ENCODE measurements around the gene CCDC194. TPM values are rescaled to one million over a fixed set of nuclear protein-coding genes. Genes with fewer than 3 reads are reported as not detected.

CCDC194 gene
- total RNA-seq, 1 donor from 2014 or later, result 2.6 TPM

DNA sequence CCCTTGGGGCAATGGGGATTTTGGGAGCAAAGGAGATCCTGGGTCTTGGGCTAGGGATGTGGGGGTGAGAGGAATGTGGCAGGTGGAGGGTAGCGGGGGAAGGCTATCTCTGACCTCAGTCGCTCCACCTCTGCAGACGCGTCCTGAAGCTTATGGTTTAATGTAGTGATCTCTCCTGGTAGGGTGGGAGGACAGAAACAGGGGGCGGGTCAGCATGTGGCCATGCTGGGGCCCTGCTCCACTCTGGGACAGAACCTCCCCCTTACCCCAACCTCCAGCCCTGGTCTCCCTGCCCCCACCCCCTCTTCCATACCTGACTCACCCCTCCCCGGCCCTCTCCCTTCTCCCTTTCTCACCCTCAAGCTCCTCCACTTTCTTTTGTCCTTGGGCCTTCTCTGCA, 10.0 kb upstream of the CCDC194 start:
- Mint-ChIP-seq H3K9me3 (no peaks in the 10 kb centered on the region), H3K4me1 (ENCODE audit: low read depth) (peaks cover 32% of the 10 kb centered on the region), H3K27me3 (ENCODE audit: insufficient read depth) (no peaks in the 10 kb centered on the region), H3K27ac (peak overlapping the region; percentile 40), H3K4me3 (peak overlapping the region; percentile 85), H3K36me3 (ENCODE audit: low read depth) (peaks cover 14% of the 10 kb centered on the region)
- intact Hi-C loops (cut with micrococcal nuclease), result loop anchor here (10.0 kb wide), 1 partner anchor 451 kb away; the partner anchor contains the start of gene RPL18A
- no peak for DNase-seq (ENCODE audit: low spot score)

DNA sequence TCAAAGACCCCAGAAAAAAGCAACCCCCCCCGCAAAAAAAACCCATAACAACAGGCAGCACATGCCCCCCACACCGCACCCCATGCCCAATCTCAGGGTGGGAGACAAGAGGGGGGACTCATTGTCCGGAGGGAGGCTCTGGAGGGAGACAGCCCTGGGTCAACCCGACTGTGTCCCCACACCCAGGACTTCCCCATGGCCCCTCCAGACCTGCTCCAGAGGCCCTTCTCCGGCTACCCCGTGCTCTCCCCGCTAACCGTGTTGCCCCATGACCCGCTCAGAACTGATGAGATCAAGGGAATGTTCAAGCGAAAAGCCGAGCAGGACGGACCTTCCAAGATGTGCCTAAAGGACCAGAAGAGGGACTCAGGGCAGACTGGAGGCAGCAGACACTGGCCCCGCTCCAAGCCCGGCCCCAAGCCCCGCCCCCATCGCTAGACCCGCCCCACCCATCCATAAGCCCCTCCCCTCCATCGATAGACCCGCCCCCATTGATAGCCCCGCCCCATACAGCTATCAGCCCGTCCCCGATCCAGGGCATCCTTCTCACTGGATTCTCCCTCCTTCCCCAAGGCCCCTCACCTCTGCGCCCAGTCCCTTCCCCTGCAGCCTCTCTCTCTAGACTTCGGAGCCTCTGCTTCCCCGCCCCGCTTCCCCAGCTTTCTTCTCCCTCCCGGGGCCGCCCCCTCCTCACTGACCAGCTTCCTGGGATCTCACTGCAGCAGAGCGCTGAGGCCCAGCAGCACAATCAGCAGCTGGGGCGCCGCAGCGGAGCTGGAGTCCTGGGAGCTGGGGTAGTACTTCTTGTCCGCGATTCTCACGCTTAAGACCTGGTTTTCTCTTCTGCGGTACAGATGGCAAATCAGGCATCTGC, 9.2 kb upstream of the CCDC194 start:
- peaks cover 14% of the 10 kb centered on the region for H3K36me3 Mint-ChIP-seq (ENCODE audit: low read depth)

DNA sequence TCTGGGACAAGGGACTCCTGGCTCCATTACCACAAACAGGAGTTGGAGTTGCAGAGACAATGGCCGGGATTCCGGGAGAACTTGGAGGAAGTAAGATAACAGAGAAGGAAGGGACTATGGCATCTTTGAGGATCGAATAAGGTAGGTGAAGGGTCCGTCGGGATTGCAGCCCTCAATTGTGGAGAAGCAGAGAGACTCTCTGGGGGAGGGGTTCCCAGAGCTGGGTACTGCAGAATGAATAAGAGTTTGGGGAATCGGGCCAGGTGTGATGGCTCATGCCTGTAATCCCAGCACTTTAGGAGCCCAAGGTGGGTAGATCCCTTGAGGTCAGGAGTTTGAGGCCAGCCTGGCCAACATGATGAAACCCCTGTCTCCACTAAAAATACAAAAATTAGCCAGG, 7.6 kb upstream of the CCDC194 start:
- DNase-seq (ENCODE audit: low spot score), result no peak
- intact Hi-C loops (cut with micrococcal nuclease), result loop anchor here (10.0 kb wide), 1 partner anchor 453 kb away; the partner anchor contains the start of gene RPL18A
- H3K27me3 Mint-ChIP-seq (ENCODE audit: insufficient read depth), result no peaks in the 10 kb centered on the region
- peaks cover 13% of the 10 kb centered on the region for H3K36me3 Mint-ChIP-seq (ENCODE audit: low read depth)
- peaks cover 18% of the 10 kb centered on the region for H3K4me1 Mint-ChIP-seq (ENCODE audit: low read depth)
- no peak overlapping the region for H3K27ac Mint-ChIP-seq
- H3K9me3 Mint-ChIP-seq, result no peaks in the 10 kb centered on the region
- H3K4me3 Mint-ChIP-seq, result no peak overlapping the region

More for the DNA sequence above, 9.2 kb upstream of the CCDC194 start:
- Mint-ChIP-seq H3K4me1 (ENCODE audit: low read depth) (peaks cover 32% of the 10 kb centered on the region), H3K9me3 (no peaks in the 10 kb centered on the region), H3K27ac (no peak overlapping the region), H3K4me3 (peak overlapping the region; percentile 85), H3K27me3 (ENCODE audit: insufficient read depth) (no peaks in the 10 kb centered on the region)
- DNase-seq (ENCODE audit: low spot score), result no peak
- intact Hi-C loops (cut with micrococcal nuclease), result loop anchor here (1.0 to 10.0 kb wide), 5 partner anchors 8 to 452 kb away; partner anchors contain the start of gene RPL18A

DNA sequence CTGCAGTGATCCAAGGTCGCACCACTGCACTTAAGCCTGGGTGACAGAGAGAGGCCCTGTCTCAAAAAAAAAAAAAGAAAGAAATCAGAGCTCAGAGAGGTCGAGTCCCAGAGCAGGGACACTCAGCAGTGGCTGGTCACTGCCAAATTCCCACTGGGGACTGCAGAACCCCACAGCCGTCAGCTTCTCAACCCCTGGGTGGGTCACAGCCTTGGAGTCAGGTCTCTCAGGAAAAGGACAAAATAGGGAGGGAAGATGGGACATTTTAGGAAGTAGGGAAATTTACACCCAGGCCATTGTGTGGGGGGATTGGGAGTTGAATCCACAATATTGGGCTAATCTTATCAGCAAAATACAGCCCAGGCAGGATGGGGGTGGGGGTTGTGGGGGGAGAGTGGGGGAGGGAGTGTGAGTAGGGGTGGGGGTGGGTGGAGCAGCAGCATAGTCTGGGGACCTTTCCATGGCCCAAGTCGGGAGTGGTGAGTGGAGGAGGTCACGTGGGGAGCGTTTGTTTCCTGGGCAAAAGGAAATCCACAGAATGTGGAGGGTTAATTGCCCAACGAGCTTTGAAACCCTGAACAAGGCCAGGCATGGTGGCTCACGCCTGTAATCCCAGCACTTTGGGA, 5.0 kb upstream of the CCDC194 start:
- no peak overlapping the region for H3K27ac Mint-ChIP-seq
- no peak overlapping the region for H3K4me3 Mint-ChIP-seq
- DNase-seq (ENCODE audit: low spot score), result no peak
- H3K36me3 Mint-ChIP-seq (ENCODE audit: low read depth), result peaks cover 12% of the 10 kb centered on the region
- H3K4me1 Mint-ChIP-seq (ENCODE audit: low read depth), result peaks cover 12% of the 10 kb centered on the region
- intact Hi-C loops (cut with micrococcal nuclease), result no loop called here
- no peaks in the 10 kb centered on the region for H3K9me3 Mint-ChIP-seq
- H3K27me3 Mint-ChIP-seq (ENCODE audit: insufficient read depth), result no peaks in the 10 kb centered on the region

- Mint-ChIP-seq H3K4me3 (peak overlapping the region; percentile 31), H3K36me3 (ENCODE audit: low read depth) (peaks cover 4% of the 10 kb centered on the region), H3K9me3 (no peaks in the 10 kb centered on the region), H3K27me3 (ENCODE audit: insufficient read depth) (peaks cover 3% of the 10 kb centered on the region), H3K27ac (peak overlapping the region; percentile 41), H3K4me1 (ENCODE audit: low read depth) (peaks cover 20% of the 10 kb centered on the region)
- peak; percentile 47 for DNase-seq (ENCODE audit: low spot score)
- intact Hi-C loops (cut with micrococcal nuclease), result loop anchor here (1.0 kb wide), 2 partner anchors 8 to 71 kb away; no protein-coding TSS in a partner anchor
Observed at GRCh38 chr19:17394891-17395415, 957 bp upstream of the CCDC194 start.

- no peak for DNase-seq (ENCODE audit: low spot score)
- peaks cover 16% of the 10 kb centered on the region for H3K27me3 Mint-ChIP-seq (ENCODE audit: insufficient read depth)
- H3K4me1 Mint-ChIP-seq (ENCODE audit: low read depth), result peaks cover 20% of the 10 kb centered on the region
- H3K27ac Mint-ChIP-seq, result no peak overlapping the region
- peak overlapping the region; percentile 5 for H3K4me3 Mint-ChIP-seq
- peaks cover 4% of the 10 kb centered on the region for H3K9me3 Mint-ChIP-seq
- intact Hi-C loops (cut with micrococcal nuclease), result no loop called here
- peaks cover 4% of the 10 kb centered on the region for H3K36me3 Mint-ChIP-seq (ENCODE audit: low read depth)
Observed at GRCh38 chr19:17393002-17393401, 994 bp downstream of the CCDC194 start.

DNA sequence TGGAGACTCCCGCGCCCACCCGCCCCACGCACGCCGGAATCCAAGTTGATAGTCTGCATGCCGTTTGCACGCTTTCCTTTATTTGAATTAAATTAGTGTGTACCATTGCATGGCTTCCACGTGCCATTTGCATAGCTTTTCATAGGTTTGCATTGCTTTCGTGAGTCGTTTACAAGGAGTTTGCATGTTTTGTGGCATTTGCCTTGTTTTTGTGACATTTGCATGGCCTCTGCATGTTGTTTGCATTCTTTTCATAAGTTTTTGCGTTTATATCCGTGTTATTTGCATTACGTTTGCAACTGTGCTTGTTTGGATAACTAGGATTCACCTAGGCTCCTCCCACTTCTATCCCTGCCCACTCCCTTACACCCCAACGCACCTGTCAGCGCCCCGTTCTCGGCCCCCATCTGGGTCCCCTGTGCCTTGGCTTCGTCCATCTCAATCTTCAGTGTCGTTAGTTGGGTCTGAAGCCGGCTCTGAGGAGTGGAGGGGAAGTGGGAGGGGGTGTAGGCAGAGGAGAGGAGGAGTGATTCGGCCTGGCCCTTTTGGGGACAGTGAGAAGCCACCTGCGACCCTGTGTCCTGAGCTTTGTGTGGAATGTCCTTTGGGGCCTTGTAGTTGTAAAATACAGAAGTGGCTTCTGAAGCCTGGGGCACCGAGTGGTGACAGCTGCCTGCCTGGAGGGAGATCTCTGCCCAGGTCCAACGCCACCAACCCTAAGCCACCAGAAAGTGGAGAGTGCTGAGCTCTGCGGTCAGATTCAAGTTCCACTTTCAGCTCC, 2.4 kb downstream of the CCDC194 start:
- no peaks in the 10 kb centered on the region for H3K36me3 Mint-ChIP-seq (ENCODE audit: low read depth)
- peak overlapping the region; percentile 78 for H3K4me3 Mint-ChIP-seq
- peaks cover 20% of the 10 kb centered on the region for H3K4me1 Mint-ChIP-seq (ENCODE audit: low read depth)
- H3K27ac Mint-ChIP-seq, result no peak overlapping the region
- H3K9me3 Mint-ChIP-seq, result peaks cover 4% of the 10 kb centered on the region
- intact Hi-C loops (cut with micrococcal nuclease), result loop anchor here (1.0 kb wide), 5 partner anchors 12 to 124 kb away; partner anchors contain the start of genes BABAM1 and MVB12A
- DNase-seq (ENCODE audit: low spot score), result no peak
- peaks cover 18% of the 10 kb centered on the region for H3K27me3 Mint-ChIP-seq (ENCODE audit: insufficient read depth)

GRCh38 chr19:17390665-17391370, 3.2 kb downstream of the CCDC194 start:
- peaks cover 20% of the 10 kb centered on the region for H3K4me1 Mint-ChIP-seq (ENCODE audit: low read depth)
- H3K27ac Mint-ChIP-seq, result peak overlapping the region; percentile 29
- DNase-seq (ENCODE audit: low spot score), result peak; percentile 88
- peak overlapping the region; percentile 90 for H3K4me3 Mint-ChIP-seq
- no peaks in the 10 kb centered on the region for H3K36me3 Mint-ChIP-seq (ENCODE audit: low read depth)
- intact Hi-C loops (cut with micrococcal nuclease), result loop anchor here (1.0 kb wide), 5 partner anchors 12 to 124 kb away; partner anchors contain the start of genes BABAM1 and MVB12A
- H3K9me3 Mint-ChIP-seq, result peaks cover 4% of the 10 kb centered on the region
- H3K27me3 Mint-ChIP-seq (ENCODE audit: insufficient read depth), result peaks cover 21% of the 10 kb centered on the region

DNA sequence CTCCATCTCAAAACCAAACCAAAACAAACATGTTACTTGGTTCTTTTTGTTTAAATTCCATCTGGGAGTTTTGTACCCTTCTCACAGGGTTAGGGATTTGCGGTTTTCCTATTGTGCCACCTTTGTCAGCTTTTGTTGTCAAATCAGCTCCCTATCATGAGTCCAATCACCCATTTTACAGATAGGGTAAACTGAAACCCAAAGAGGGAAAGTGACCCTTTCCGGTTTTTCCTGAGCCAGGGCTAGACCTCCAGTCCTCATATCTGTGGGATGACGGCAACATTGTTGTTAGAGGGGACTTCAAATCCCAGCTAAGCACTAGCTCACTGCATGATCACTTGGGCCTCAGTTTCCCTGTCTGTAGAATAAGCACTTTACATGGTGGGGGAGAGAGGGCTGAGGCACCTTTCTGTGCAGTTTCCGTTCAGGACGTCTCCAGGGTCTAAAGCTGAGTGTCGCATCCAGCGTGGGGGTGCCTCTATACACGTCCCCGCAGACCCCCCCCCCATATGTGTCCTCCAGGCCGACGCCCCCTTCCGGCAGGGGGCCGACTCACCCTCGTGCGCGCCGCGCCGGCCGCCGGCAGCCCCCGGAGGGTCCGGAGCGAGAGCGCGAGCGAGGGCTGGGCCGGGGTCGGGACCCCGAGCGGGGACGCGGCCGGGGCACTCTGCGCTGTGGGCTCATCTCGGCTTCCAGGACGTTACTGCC, 3.9 kb downstream of the CCDC194 start:
- H3K9me3 Mint-ChIP-seq, result peaks cover 4% of the 10 kb centered on the region
- H3K27ac Mint-ChIP-seq, result no peak overlapping the region
- H3K36me3 Mint-ChIP-seq (ENCODE audit: low read depth), result no peaks in the 10 kb centered on the region
- no peak for DNase-seq (ENCODE audit: low spot score)
- H3K4me3 Mint-ChIP-seq, result peak overlapping the region; percentile 90
- peaks cover 21% of the 10 kb centered on the region for H3K27me3 Mint-ChIP-seq (ENCODE audit: insufficient read depth)
- peaks cover 16% of the 10 kb centered on the region for H3K4me1 Mint-ChIP-seq (ENCODE audit: low read depth)
- intact Hi-C loops (cut with micrococcal nuclease), result loop anchor here (10.0 kb wide), 1 partner anchor 325 kb away; no protein-coding TSS in a partner anchor

DNA sequence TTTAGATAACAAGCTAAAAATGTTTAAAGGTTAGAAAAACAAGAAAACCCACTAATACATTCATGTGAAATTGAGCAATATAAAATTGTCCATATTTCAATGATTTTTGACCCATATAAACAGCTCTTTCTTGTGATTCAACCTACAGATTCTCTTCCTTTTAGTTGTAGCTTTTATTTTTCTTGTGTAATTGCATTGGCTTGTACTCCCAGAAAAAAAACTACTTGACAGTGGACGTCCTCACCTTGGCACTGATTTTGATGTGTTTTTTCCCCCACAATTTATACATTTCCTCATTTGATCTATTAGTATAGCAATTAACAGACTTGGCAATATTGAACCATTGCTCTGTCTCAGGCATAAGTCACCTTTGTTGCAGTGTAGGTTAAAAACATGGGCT, 4.7 kb downstream of the CCDC194 start:
- H3K4me1 Mint-ChIP-seq (ENCODE audit: low read depth), result peaks cover 11% of the 10 kb centered on the region
- H3K36me3 Mint-ChIP-seq (ENCODE audit: low read depth), result no peaks in the 10 kb centered on the region
- no peak overlapping the region for H3K4me3 Mint-ChIP-seq
- no peak for DNase-seq (ENCODE audit: low spot score)
- H3K27ac Mint-ChIP-seq, result no peak overlapping the region
- intact Hi-C loops (cut with micrococcal nuclease), result loop anchor here (10.0 kb wide), 1 partner anchor 324 kb away; no protein-coding TSS in a partner anchor
- peaks cover 4% of the 10 kb centered on the region for H3K9me3 Mint-ChIP-seq
- peaks cover 21% of the 10 kb centered on the region for H3K27me3 Mint-ChIP-seq (ENCODE audit: insufficient read depth)

DNA sequence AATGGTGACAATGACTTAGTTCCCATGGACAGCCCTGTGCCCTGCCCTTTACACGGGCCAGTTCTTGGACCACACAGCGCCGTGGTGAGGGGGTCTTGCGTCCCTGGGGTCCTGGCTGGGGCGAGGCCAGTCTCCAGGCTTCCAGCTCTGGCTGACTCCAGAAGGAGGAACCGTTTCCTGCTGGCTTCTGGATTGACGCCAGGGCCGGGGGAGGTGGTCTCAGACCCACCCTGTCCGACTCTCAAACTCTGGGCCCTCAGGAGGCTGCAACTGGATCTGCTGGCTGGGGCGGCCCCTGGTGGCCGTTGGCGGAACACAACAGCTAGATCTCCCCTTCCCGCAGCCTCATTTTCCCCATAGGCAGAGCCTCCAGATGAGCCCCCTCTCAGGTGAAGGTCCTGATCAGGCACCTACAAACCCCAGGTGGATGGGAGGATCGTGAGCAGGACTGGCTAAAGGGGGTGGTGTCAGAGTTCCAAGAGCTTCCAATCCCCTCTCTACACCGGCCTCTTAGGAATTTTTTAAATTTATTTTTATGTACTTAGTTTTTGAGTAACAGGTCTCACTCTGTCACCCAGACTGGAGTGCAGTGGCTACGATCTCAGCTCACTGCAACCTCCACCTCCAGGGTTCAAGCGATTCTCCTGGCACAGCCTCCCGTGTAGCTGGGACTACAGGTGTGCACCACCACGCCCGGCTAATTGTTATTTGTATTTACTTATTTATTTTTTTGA, 8.0 kb downstream of the CCDC194 start:
- intact Hi-C loops (cut with micrococcal nuclease), result loop anchor here (1.0 to 10.0 kb wide), 3 partner anchors 40 to 321 kb away; no protein-coding TSS in a partner anchor
- no peak overlapping the region for H3K27ac Mint-ChIP-seq
- peaks cover 4% of the 10 kb centered on the region for H3K9me3 Mint-ChIP-seq
- H3K4me1 Mint-ChIP-seq (ENCODE audit: low read depth), result peaks cover 10% of the 10 kb centered on the region
- peaks cover 21% of the 10 kb centered on the region for H3K27me3 Mint-ChIP-seq (ENCODE audit: insufficient read depth)
- H3K36me3 Mint-ChIP-seq (ENCODE audit: low read depth), result no peaks in the 10 kb centered on the region
- peak; percentile 46 for DNase-seq (ENCODE audit: low spot score)
- H3K4me3 Mint-ChIP-seq, result no peak overlapping the region

All from activated T-helper 1 cell treated with anti-CD3 and anti-CD28 coated beads, Interleukin-12 subunit alpha, Interleukin-12 subunit beta, Interleukin-2, Interleukin-4 antibody, amounts not matched to agents 30 ng/mL and 10 ng/mL and 1 ng/mL, durations not matched to agents 14 hours and 24 hours and 36 hours (primary cell).